ENCODE measurements around the gene BCAR3.

- TF ChIP-seq CTCF (IDR thresholded peaks at IDR 0.05): no peak
- TF ChIP-seq POLR2A (IDR thresholded peaks at IDR 0.05): no peak
- TF ChIP-seq POLR2AphosphoS5 (IDR thresholded peaks at IDR 0.05): no peak
- no peak for TF ChIP-seq EP300 (IDR thresholded peaks at IDR 0.05)
Measured at GRCh38 chr1:93702111-93702827, 20.6 kb upstream of the BCAR3 start.
